HG03520 (cell line): ENCODE measurements around the gene TRIM46.
A peak's percentile ranks its signal among the peaks of the same experiment; 100 is the strongest.

Source experiments
- ATAC-seq: cut with Tn5 transposase; IDR thresholded peaks from one replicate; pipeline ENCODE4 v1.9.1; 2021; ENCODE audit warnings: mild to moderate bottlenecking, moderate library complexity; ENCODE audit not compliant: unreplicated experiment

Gene TRIM46

DNA sequence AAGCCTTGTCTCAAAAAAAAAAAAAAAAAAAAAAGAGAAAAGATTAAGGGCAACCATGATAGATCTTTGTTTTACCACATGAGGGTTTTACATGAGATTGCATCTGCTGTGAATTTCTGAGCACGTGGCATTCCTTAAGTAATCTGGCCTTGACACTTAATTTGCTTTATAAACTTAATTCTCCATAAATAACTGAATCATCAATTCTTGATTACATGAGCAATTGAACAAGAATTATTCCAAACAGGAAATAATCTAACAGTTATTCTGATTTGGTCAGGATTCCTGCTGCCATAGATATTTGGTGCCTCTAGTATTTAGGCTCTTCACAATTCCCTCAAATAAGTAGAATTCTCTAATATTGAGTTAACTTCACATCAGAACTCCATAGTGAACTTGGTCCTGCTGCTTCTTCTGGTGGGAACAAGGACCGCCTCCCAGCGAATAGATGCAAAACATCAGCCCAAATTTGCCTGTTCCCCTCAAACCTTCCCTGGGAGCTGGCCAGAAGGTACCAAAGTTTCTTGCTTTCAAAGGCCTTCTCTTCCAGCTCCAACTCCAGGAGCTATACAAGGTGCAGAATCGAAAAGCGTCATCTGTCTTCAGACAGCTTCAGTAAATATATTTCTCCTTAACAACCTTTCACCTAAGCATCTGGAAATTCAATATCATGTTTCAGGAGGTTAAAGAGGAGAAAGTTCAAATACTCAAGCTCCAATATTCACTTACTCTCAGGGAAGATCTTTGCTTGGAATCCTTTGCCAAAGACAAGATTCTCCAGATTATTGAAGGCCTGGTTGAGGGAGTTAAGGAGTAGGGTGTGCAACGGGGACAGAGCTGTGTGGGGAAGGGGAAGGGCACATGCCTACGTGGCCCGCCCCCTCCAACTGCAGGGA lies 1.6 kb upstream of the TRIM46 start:
- ATAC-seq: peak; percentile 10

DNA sequence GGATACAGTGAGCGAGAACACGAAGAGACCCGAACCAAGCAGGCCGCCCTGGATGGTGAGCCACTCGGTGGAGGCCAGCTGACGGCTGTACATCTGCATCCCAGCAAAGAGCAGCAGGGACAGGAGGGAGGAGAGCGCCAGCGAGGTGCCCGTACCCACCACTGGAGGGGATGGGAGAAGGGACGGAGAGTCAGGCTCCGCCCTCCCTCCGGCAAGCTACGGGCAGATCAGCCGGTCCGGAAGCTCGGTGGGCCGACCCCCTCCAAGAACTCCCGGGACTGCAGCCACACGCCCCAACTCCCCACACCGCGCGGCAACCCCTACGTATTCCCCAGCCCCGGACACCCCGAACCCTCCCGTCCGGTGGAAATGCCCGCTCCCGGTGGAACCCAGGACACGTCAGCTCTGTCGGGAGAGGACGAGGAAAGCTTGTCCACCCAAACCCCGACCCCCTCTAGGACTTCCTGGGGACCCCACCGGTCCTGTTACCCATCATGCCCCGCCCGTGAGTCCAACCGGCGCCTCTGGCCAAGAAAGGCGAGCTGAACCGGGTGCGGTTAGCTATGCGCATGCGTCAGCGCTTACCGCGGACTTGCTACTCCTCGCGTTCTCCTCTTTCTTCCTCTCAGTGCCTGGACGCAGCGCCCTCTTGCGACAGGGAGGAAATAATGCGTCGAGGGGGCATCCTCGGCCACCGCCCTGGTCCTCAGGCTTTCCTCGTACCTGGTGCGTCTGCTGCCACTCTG lies 744 bp upstream of the TRIM46 start, which contains the start of gene KRTCAP2:
Gene KRTCAP2, minus strand, starts transcription at position 573 of the 746 bp plus-strand sequence. Its CDS starts 80 bp downstream, at position 493.
- ATAC-seq: peak; percentile 58

DNA sequence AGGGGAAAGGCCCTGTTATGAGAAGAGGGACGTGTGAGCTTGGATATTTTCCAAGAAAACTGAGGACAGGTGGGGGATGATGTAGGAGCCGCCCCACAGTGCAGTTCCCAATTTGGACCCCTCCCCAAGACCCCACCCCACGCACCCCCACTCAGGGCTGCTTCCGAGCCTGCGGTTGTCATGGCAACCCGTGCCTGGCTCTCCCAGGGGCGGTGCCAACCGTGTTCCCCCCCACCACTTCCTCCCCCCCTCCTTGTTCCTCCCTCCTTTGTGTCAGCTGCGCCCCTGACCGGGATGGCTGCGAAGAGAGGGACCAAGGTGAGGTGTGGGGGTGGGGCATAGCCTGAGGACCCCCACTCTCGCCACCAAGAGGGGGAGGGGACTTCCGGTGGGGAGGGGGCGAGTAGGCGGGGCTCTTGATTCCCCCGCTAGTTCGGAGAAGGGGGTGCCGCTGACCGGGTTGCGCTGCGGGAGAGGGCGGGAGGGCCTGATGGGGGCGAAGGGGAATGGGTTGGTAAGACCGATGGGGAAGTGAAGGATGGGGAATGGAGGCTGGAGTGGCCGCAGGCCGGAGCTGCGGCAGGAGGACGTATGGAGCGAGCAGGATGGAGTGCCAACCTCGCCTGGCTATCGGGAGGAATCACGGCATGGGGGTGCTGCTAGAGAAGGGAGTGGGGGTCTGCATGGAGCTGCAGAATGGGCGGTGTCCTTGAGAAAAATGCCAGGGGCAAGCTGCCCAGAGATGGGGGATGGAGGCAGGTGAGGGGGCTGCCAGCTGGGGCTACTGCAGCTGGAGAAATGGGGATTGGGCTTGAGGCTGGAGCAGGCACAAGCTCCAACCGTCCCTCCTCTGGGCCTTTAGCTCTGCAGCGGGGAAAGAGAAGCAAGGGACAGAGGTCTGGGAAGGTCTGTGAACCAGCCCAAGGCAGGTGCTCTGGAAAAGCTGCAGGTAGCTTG lies 953 bp downstream of the TRIM46 start:
- ATAC-seq: no peak

DNA sequence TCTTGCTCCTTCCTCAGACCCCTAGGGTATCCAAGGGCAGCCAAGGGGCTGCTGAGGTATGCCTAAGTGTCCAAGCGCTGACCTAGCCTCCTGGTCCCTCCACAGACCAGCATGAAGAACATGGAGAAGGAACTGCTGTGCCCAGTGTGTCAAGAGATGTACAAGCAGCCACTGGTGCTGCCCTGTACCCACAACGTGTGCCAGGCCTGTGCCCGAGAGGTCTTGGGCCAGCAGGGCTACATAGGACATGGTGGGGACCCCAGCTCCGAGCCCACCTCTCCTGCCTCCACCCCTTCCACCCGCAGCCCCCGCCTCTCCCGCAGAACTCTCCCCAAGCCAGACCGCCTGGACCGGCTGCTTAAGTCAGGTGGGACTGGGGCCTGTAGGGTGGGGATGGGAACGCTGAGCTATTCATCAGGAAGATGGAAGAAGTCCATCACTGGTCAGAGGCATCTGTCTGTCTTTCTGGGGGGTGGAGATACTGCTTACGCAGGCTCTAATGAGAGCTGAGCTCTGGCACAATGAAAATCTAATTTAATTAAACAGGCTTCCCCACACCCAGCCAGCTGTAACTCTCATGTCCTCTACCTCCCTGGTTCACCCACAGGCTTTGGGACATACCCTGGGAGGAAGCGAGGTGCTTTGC lies 1.8 kb downstream of the TRIM46 start:
- ATAC-seq: no peak

DNA sequence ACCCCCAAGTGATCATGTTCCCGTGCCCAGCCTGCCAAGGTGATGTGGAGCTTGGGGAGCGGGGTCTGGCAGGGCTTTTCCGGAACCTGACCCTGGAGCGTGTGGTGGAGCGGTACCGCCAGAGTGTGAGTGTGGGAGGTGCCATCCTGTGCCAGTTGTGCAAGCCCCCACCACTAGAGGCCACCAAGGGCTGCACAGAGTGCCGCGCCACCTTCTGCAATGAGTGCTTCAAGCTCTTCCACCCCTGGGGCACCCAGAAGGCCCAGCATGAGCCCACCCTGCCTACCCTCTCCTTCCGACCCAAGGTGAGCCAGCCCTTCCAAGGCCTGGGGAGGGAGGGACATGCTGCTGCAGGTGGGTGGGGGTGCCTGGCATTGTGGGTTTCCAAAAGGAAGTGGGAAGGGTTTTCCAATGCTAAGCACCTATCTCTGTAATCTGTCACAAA lies 2.3 kb downstream of the TRIM46 start:
- no peak for ATAC-seq

DNA sequence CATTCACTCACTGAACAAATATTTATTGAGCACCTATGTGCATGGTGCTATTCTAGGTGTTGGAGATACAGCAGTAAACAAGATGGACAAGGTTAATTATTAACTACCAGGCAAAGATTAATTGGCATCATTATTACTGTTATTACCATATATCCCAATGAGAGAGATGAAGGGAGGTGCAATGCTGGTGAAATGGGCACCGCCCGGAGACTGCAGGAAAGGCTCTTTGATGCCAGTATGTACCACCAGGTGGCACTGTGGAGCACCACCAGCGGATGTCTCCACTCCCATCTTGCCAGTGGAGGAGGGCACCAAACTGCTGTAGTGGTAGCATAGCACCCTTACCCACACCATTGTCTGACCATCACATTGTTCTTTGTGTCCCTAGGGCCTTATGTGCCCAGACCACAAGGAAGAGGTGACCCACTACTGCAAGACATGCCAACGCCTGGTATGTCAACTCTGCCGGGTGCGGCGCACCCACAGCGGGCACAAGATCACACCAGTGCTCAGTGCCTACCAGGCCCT lies 3.0 kb downstream of the TRIM46 start:
- no peak for ATAC-seq

DNA sequence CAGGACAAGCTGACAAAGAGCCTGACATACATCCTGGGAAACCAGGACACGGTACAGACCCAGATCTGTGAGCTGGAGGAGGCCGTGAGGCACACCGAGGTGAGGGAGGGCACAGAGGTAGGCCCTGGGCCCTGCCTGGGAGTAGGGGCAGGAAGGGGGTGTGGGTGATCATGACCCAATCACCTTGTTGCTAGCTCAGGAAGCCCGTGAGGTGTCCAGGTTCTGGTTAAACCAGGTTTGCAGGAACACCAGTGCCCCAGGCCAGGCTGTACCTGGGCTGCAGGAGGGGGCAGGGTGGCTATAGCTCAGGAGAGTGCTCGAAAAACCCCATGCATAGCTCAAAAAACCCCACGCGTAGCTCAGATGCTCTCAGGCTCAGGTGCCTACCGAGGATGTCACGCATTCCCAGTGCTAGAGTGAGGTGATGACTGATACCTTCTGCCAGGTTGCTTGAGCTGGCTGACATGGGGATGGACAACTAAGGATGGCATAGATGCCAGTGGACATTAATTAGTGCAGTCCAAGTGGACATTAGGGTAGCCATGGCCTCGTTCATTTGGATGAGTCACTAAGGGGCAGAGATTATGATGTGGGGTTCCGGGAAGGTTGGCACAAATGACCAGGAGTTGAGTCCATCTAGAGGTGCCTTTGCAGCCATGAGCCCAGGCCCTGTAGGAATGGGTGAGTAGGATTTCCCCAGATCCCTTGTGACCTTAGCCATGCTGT lies 3.7 kb downstream of the TRIM46 start:
- ATAC-seq: no peak

DNA sequence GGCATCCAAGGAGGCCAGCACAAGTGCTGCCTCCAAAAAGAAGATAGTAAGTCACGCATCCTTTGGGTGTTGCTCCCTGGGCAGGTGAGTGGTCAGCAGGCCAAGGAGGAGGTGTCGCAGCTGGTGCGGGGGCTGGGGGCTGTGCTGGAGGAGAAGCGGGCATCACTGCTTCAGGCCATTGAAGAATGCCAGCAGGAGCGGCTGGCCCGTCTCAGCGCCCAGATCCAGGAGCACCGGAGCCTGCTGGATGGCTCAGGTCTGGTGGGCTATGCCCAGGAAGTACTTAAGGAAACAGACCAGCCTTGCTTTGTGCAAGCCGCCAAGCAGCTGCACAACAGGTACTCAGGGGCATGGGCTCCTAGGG lies 4.3 kb downstream of the TRIM46 start:
- ATAC-seq: no peak

DNA sequence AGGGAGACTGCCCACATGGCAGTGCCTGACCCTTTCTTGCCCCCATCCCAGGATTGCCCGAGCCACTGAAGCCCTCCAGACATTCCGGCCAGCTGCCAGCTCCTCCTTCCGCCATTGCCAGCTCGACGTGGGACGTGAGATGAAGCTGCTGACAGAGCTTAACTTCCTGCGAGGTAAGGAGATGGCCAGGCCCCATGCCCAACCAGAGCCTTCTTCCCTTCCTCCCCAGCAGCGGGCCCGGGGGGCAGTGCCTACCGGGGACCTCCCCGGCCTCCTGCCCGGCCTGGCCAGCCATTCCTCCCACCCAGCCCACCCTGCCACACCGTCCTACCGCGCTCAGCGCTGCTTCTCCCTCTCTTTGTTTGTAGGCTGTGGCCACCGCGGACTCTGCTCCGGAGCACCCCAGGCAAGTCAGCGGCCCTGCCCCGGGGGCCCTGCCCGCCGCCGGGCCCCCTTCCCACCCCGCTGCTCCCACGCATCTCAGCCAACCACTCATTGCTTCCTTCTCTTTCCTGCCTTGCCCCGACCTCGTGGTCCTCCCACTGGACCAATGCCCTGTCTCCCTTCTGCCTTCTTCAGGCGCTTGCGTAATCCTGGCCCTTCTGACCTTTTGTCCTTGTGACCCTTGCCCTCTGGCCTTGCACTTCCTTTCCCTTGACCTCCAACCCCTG lies 4.9 kb downstream of the TRIM46 start:
- ATAC-seq: no peak

DNA sequence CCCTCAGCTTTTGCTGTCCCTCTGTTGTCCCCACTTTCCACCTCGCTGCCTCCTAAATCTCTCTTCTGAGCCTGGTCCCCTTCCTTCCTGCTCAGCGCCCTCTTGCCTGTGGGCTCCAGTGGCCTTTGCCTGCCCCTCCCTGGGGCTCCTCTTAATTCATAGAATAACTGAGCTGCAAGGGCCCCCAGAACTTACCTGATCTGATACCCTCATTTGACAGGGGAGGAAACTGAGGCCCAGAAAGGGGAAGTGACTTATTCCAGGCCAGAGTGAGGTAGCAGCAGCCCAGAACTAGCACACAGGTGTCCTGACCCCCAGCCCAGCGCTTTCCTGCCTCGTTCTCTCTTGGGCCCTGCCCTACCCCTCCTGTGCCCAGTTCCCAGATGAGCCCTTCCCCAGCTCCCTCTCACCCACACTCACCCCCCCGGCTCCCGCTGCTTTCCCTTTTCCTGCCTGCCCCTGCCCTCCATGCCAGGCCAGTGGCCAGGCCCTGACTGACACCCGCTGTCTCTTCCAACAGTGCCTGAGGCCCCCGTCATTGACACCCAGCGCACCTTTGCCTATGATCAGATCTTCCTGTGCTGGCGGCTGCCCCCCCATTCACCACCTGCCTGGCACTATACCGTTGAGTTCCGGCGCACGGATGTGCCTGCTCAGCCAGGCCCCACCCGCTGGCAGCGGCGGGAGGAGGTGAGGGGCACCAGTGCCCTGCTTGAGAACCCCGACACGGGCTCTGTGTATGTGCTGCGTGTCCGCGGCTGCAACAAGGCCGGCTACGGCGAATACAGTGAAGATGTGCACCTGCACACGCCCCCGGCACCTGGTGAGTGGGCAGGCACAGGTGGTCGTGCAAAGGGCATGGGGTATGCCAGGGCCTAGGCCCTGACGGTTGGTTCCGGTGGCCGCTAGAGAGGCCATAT lies 5.7 kb downstream of the TRIM46 start:
- no peak for ATAC-seq

DNA sequence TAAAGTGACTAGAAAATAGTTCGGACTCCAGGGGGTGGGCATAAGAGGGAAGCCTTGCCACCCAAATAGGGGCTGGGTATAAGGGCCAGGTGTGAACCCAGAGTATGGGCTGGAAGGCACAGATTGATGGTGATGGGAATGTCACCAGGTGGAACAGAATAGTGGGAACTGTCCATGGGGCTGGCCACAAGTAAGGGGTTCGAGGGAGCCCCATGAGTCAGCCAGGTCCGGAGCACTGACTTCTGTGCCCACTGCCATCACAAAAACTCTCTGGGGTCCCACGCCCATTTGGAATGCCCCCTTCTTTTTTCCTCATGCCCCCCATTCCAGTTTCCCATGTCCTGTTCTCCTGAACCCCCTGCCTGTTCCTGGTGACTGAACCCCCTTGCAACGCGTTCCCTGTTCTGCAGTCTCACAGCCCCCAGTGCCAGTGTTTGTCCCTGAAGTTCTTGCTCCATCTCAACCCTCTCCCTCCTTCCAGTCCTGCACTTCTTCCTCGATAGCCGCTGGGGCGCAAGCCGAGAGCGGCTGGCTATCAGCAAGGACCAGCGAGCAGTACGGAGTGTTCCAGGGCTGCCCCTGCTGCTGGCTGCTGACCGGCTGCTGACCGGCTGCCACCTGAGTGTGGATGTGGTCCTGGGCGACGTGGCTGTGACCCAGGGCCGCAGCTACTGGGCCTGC lies 7.9 kb downstream of the TRIM46 start:
- no peak for ATAC-seq

DNA sequence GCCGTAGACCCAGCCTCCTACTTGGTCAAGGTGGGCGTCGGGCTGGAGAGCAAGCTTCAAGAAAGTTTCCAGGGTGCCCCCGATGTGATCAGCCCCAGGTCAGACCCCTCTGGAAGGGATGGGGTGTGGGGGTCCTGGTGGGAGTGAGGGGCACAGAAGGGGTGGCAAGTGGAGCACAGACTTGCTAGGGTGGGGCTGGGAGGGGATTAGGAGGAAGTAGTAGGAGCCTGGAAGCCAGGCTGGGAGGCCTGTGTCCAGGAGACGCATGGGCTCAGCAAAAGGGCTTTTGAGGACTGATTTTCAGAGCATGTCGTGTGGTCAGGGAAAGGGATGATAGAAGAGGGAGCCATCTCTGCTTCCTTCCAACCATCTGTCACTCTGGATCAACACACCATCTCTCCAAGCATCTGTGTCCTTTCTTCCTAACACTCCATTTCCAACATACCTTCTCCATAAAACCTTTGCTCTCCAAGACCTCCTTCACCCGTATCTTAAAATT lies 8.5 kb downstream of the TRIM46 start:
- no peak for ATAC-seq

DNA sequence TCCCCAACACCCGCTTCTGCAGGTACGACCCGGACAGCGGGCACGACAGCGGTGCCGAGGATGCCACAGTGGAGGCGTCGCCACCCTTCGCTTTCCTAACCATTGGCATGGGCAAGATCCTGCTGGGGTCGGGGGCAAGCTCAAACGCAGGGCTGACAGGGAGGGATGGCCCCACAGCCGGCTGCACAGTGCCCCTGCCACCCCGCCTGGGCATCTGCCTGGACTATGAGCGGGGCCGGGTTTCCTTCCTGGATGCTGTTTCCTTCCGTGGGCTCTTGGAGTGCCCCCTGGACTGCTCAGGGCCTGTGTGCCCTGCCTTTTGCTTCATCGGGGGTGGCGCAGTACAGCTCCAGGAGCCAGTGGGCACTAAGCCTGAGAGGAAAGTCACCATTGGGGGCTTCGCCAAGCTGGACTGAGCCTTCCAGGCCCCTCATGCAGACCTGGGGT lies 10.1 kb downstream of the TRIM46 start:
- no peak for ATAC-seq

DNA sequence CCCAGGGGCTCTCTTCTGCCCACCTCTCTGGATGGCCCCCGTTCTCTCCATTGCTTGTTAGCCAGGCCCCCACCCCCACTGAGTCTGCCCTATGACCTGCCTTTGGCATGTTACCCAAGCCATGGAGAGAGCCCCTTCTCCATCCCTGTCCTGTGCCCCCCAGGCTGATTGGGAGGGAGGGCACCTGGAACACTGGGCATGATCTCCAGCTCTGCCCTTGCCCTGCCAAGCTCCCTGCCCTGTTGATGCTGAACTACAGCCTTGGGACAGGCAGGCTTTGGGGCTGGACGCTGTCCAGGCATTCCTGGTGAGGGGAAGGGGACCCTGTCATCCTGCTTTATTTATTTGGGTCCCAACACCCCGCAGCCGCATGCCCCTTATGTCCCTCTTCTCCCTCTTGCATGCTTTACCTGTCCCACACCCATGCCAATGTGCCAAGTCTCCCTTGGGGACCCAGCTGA lies 10.7 kb downstream of the TRIM46 start:
- no peak for ATAC-seq

DNA sequence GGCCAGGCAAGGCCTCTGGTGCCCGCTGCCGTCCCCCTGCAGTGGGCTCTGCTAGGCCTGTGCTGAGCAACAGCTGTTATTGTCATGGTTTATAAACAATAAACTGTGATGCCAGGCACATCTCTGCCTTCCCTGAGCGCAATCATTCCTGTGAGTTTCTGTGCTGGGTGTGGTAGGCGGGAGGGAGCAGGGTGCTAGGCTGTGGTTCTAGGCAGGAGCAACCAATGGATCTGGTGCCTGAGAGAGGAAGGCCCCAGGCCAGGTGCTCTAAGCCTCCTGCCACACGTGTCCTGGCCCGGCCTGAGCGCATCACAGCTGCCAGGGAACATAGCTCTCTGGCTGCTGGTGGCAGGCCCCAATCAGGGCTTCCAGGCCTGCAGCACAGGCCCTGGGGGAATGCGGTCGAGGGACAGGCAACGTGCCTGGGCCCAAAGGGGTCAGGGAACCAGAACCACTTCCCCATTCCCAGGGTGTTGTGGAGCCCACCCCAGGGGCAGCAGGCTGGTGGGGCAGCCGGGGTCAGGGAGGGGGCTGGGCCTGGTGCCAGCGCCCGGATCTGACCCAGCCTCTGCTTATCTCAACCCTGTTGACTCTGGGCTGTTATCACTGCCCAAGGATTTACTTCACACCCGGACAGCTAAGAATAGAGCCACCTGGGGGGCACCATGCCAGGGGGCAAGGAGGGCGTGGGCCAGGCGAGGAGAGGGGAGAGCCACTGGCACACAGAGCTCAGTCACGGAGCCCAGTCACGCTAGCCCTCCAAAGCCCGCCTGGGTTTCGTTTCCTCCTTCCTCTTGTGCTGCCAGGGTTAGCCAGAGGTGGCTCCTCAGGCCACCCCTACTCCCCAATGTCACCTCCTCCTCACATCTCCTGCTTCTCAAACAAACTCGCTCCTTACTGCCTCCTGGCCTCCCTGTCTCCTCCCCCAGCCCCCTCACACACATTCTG lies 11.5 kb downstream of the TRIM46 start:
- peak; percentile 74 for ATAC-seq

DNA sequence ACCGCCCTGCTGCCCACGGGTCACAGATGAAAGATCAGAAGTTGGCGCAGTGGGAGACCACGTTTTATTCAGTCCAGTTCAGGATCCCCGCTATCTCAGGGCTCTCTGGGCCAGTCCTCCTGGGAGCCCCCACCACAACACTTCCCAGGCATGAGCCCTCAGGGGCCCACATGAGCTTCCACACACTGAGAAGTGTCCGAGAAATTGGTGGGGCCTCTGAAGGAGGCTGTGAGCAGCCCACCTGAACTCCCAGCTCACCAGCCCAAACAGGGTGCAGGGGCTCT lies 12.1 kb downstream of the TRIM46 start:
- peak; percentile 9 for ATAC-seq
